K562 (cell line): ENCODE measurements around the gene DUS4L. TPM values are rescaled to one million over a fixed set of nuclear protein-coding genes. Genes with fewer than 3 reads are reported as not detected.
A peak's percentile ranks its signal among the peaks of the same experiment; 100 is the strongest.

Source experiments
- BMI1 ChIP-seq: fragments of 150-350 bp; IDR thresholded peaks from 2 replicates; pipeline ENCODE4 v1.6.1; 2014; ENCODE audit warnings: low read length
- CREB1 ChIP-seq, 2 experiments: sonication (generic) in 1 of 2; formaldehyde crosslinking in 1 of 2; IDR thresholded peaks; 2 replicates each; pipeline versions ENCODE4 v1.6.1 to v1.8.0; 2012 to 2022; ENCODE audit warnings: inconsistent platforms in 1 of 2, mild to moderate bottlenecking in 1 of 2, missing genetic modification reagents in 1 of 2, moderate library complexity in 1 of 2
- DLX4 ChIP-seq: fragments of 250-450 bp; sonication (Bioruptor Pico); IDR thresholded peaks from 2 replicates; pipeline ENCODE4 v1.6.1; 2021; ENCODE audit warnings: mild to moderate bottlenecking
- GABPB2 ChIP-seq: fragments of 250-450 bp; sonication (Bioruptor Pico); conservative IDR thresholded peaks from 2 replicates; pipeline ENCODE4 v1.5.1; 2021; ENCODE audit warnings: mild to moderate bottlenecking
- MXD1 ChIP-seq: fragments of 250-450 bp; sonication (Bioruptor Pico); IDR thresholded peaks from 2 replicates; pipeline ENCODE4 v1.8.0; 2021; ENCODE audit warnings: borderline replicate concordance, mild to moderate bottlenecking, moderate library complexity; ENCODE audit not compliant: poor library complexity, severe bottlenecking
- PML ChIP-seq: IDR thresholded peaks from 2 replicates; pipeline ENCODE4 v1.6.1; 2012; ENCODE audit warnings: low read length, inconsistent platforms
- RFX7 ChIP-seq: fragments of 250-450 bp; sonication (Bioruptor Pico); IDR thresholded peaks from 2 replicates; pipeline ENCODE4 v1.5.1; 2021; ENCODE audit warnings: mild to moderate bottlenecking
- SAP30 ChIP-seq: fragments of 200-600 bp; sonication (generic); IDR thresholded peaks from 2 replicates; pipeline ENCODE4 v1.6.1; 2012; ENCODE audit warnings: borderline replicate concordance, low read depth, mild to moderate bottlenecking, moderate library complexity, low read length, control low read depth, inconsistent platforms; ENCODE audit not compliant: insufficient read depth, poor library complexity, severe bottlenecking
- ZBTB34 ChIP-seq: fragments of 250-450 bp; sonication (Bioruptor Pico); IDR thresholded peaks from 2 replicates; pipeline ENCODE4 v1.8.0; 2021; ENCODE audit warnings: mild to moderate bottlenecking, moderate library complexity
- ZFPM2 ChIP-seq: fragments of 250-450 bp; sonication (Bioruptor Pico); IDR thresholded peaks from 2 replicates; pipeline ENCODE4 v1.5.1; 2022; ENCODE audit warnings: mild to moderate bottlenecking
- ZNF12 ChIP-seq: sonication (generic); formaldehyde crosslinking; IDR thresholded peaks from 2 replicates; pipeline ENCODE4 v1.4.0; 2020; ENCODE audit warnings: mild to moderate bottlenecking, missing genetic modification reagents
- ZNF165 ChIP-seq: fragments of 250-450 bp; sonication (Bioruptor Pico); IDR thresholded peaks from 2 replicates; pipeline ENCODE4 v1.4.0; 2020; ENCODE audit warnings: borderline replicate concordance
- ZNF174 ChIP-seq: fragments of 250-450 bp; sonication (Bioruptor Pico); IDR thresholded peaks from 2 replicates; pipeline ENCODE4 v1.4.0; 2020; ENCODE audit warnings: mild to moderate bottlenecking
- ZNF212 ChIP-seq: fragments of 450-650 bp; formaldehyde crosslinking; IDR thresholded peaks from 2 replicates; pipeline ENCODE4 v1.4.0; 2020; ENCODE audit warnings: mild to moderate bottlenecking
- ZNF263 ChIP-seq: sonication (generic); formaldehyde crosslinking; IDR thresholded peaks from 2 replicates; pipeline ENCODE4 v1.8.0; 2022; ENCODE audit warnings: mild to moderate bottlenecking, missing genetic modification reagents, borderline replicate concordance
- ZNF586 ChIP-seq: fragments of 450-650 bp; formaldehyde crosslinking; conservative IDR thresholded peaks from 2 replicates; pipeline ENCODE4 v1.4.0; 2020; ENCODE audit warnings: mild to moderate bottlenecking, moderate library complexity
- polyA plus RNA-seq, 8 experiments: library from polyadenylated mRNA; depleted of rRNA in 4 of 8; stranded (reverse) in 5 of 8; unstranded in 3 of 8; fragments of >200 nt; fragmentation: Nextera tagmentation in 2 of 8; fragmentation: Illumina TruSeq in 1 of 8; extraction: Ambion mirVana in 2 of 8; extraction: Trizol in 1 of 8; gene quantifications; 2 replicates each; pipeline versions ENCODE4 v1.2.1 to v1.2.3, GENCODE V29; 2011 to 2014; ENCODE audit warnings: inconsistent platforms in 1 of 8, missing spikeins in 1 of 8
- total RNA-seq, 7 experiments: library from RNA; depleted of rRNA in 6 of 7; stranded (reverse); fragments of >200 nt in 6 of 7; fragmentation: Illumina TruSeq in 2 of 7; extraction: Trizol in 2 of 7; gene quantifications; 2 replicates each; pipeline versions ENCODE4 v1.2.1 to v1.2.3, GENCODE V29; 2011 to 2021; ENCODE audit warnings: low replicate concordance in 1 of 7
- TF ChIP-seq, protein P1 (sequence below), 3 experiments: IDR thresholded peaks in 2 of 3; conservative IDR thresholded peaks in 1 of 3; 2 replicates each; pipeline ENCODE4 v1.5.1; 2011 to 2012; ENCODE audit warnings: low read length in 3 of 3, mild to moderate bottlenecking in 3 of 3, control low read depth in 2 of 3, improper control_type of control experiment in 1 of 3, inconsistent platforms in 1 of 3, low read depth in 1 of 3, mixed read lengths in 1 of 3, moderate library complexity in 1 of 3; ENCODE audit not compliant: insufficient read depth in 2 of 3
- TF ChIP-seq, protein P2 (sequence below): fragments of 450-650 bp; formaldehyde crosslinking; IDR thresholded peaks from 2 replicates; pipeline ENCODE4 v1.4.0; 2022; ENCODE audit warnings: missing genetic modification characterization

The DUS4L gene
- total and polyA plus RNA-seq, 9 of the 15 experiments (the other 6 are each of a cell fraction or from before 2014, with no cell fraction given) = 12.2 to 33.6 (median 28.6) TPM

DNA sequence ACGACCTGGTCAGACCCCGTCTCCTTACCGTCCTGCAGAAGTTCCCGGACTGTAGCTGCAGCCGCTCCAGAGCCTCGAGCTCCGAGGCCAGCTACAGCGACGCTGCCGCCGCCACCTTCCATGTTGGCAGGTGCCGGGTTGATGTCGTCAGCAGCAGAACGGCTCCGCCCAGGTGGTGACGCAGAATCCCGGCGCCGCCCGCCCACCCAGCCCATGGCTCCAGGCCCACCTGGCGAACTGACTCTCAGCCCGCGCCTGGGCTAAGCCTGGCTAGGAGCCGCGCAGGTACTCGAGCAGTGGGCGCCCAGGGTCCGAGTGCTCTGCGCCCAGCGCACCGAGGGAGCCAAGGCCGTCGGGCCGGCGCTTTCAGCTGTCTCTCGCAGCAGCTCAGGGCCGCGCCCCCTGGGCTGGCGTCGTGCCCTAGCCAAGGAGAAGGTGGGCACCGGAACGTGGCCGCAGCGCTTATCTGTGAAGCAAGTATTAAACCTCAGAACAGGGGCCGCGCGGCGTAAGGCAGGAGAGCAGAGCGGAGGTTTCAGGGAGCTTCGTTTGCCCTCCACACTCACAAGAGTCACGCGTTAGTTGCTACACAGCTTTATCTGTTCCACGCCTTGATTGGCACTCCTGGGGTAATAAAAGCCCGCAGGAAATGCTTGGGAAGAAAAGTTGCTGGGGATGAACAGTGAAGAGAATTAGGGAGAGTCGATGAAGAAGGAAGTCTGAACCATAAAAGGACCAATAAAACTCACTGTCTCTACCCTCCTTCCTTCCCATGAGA lies at the start of gene DUS4L, which contains the start of gene COG5 (continued):
- TF ChIP-seq ZNF174 (CRISPR knock-in tag) (no peak), MXD1 (CRISPR knock-in tag) (no peak), ZNF586 (CRISPR knock-in tag) (no peak), SAP30 (peak; percentile 92), GABPB2 (CRISPR knock-in tag) (no peak), RFX7 (CRISPR knock-in tag) (no peak), PML (peak; percentile 66), ZNF263 (CRISPR knock-in tag) (0 out of 2 replicates have a peak, but pooled peaks have one; percentile 10), DLX4 (CRISPR knock-in tag) (no peak), ZFPM2 (CRISPR knock-in tag) (no peak), ZNF212 (CRISPR knock-in tag) (0 out of 2 replicates have a peak, but pooled peaks have one; percentile 52), ZNF165 (CRISPR knock-in tag) (no peak), BMI1 (no peak), CREB1 (IDR thresholded peaks at IDR 0.05) (peak; percentile 98), CREB1 (CRISPR knock-in tag; IDR thresholded peaks at IDR 0.05) (peak; percentile 99), ZBTB34 (CRISPR knock-in tag) (no peak), ZNF12 (CRISPR knock-in tag) (0 out of 2 replicates have a peak, but pooled peaks have one; percentile 65)
- TF ChIP-seq, protein P1, sequence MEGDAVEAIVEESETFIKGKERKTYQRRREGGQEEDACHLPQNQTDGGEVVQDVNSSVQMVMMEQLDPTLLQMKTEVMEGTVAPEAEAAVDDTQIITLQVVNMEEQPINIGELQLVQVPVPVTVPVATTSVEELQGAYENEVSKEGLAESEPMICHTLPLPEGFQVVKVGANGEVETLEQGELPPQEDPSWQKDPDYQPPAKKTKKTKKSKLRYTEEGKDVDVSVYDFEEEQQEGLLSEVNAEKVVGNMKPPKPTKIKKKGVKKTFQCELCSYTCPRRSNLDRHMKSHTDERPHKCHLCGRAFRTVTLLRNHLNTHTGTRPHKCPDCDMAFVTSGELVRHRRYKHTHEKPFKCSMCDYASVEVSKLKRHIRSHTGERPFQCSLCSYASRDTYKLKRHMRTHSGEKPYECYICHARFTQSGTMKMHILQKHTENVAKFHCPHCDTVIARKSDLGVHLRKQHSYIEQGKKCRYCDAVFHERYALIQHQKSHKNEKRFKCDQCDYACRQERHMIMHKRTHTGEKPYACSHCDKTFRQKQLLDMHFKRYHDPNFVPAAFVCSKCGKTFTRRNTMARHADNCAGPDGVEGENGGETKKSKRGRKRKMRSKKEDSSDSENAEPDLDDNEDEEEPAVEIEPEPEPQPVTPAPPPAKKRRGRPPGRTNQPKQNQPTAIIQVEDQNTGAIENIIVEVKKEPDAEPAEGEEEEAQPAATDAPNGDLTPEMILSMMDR (IDR thresholded peaks at IDR 0.05 in 2 of 3, conservative IDR thresholded peaks at IDR 0.05 in 1 of 3; ENCODE audit: insufficient read depth in 2 of 3, low read depth in 1 of 3, low read length in 3 of 3) = 0 out of 6 replicates have a peak, but pooled peaks of 1 of the 3 experiments have one; percentile 3
- TF ChIP-seq, protein P2, sequence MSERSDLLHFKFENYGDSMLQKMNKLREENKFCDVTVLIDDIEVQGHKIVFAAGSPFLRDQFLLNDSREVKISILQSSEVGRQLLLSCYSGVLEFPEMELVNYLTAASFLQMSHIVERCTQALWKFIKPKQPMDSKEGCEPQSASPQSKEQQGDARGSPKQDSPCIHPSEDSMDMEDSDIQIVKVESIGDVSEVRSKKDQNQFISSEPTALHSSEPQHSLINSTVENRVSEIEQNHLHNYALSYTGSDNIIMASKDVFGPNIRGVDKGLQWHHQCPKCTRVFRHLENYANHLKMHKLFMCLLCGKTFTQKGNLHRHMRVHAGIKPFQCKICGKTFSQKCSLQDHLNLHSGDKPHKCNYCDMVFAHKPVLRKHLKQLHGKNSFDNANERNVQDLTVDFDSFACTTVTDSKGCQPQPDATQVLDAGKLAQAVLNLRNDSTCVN (CRISPR knock-in tag) = 0 out of 2 replicates have a peak, but pooled peaks have one; percentile 30
